ENCODE measurements around the gene N4BP3. TPM values are rescaled to one million over a fixed set of nuclear protein-coding genes. Genes with fewer than 3 reads are reported as not detected.
"Not testable (repeated sequence)": the region's sequence is repeated elsewhere in the genome, so short reads cannot be mapped to it uniquely, and the experiment has no call there.

Gene N4BP3, protein sequence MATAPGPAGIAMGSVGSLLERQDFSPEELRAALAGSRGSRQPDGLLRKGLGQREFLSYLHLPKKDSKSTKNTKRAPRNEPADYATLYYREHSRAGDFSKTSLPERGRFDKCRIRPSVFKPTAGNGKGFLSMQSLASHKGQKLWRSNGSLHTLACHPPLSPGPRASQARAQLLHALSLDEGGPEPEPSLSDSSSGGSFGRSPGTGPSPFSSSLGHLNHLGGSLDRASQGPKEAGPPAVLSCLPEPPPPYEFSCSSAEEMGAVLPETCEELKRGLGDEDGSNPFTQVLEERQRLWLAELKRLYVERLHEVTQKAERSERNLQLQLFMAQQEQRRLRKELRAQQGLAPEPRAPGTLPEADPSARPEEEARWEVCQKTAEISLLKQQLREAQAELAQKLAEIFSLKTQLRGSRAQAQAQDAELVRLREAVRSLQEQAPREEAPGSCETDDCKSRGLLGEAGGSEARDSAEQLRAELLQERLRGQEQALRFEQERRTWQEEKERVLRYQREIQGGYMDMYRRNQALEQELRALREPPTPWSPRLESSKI
- 43.9 and 49.4 TPM in 2 replicates for total RNA-seq

DNA sequence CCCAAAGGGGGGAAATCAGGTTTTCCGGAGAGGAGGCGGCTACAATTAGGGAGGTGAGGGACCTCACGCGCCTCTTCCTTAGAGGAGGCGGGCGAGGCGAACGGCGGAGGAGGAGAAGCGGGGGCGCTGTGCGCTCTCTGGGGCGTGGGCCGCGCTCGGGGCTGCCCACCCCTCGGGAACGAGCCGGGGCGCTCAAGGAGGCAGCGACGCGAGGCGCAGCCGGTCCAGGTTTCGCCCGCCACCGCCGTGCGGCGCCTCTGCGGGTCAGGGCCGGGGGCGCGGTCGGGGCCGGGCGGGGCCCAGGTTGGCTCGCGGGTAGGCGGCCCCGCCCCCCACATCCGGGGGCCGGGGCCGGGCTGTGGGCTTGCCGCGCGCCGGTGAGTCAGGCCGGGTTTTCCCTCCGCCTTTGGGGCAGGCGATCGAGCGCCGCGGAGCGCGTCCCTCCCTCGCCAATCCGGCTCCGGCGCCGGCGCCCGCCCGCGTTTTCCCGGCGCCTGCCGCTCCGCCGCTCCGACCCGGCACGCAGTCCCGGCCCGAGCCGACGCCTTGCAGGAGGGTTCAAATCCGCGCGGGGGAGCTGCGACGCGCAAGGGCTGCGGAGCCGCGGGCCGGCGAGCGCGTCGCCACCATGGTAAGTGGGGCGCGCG, at the start of gene N4BP3:
N4BP3 (plus strand) TSS at position 392 of the 647 bp plus-strand sequence. CDS start 6,052 bp downstream, outside the sequence.
- peak; percentile 84 for DNase-seq

DNA sequence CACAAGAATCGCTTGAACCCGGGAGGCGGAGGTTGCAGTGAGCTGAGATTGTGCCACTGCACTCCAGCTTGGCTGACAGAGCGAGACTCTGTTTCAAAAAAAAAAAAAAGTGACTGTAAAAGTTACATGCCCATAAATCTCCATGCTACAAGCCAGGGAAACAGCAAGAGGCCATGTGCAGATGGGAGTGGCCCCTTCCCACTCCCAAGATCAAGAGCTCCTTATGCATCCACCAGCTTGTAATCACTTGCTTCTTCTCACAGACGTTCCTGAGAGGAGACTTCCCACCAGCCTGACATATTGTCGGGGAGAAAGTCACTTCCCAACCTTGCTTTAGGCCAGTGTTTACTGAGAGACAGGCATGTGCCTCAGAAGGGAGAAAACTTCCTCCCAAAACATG, 45.6 kb upstream of the N4BP3 start:
- DNase-seq: no peak

DNA sequence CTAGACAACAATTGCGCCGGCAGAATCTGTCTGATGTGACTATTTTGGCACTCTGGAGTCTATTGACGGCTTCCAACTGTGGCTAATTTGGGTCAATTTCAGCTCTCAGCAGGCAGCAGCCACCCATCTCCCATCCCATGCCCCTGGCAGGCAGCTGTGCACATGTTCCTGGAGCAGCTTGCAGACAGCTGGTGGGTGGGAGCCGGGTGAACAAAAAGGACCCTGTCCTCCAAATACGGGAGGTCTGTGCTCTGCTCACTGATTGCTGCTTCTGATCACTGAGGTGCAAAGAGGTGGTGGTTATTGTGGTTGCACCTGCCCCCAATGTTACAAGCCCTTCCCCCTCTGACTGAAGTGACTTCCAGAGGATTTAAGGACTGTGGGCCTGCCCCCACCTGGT, 45.0 kb upstream of the N4BP3 start:
- no peak for DNase-seq

DNA sequence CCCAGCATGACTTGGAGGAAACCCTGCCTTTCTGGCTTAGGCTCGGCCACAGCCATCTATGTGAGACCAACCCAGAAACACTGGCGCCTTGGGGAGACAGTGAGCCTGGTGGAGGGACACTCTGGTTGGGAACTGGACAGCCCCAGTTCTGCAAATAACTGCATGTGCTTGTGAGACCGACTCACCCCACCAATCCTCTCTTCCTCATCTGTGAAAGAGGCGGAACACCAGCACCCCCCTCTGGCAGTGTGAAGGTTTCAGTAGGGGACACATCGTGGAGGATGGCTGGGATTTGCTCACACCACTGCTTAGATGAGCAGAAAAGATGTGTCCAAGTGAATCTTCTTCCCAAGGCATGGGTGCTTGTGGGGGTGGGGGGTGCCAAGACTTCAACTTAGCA, 43.4 kb upstream of the N4BP3 start:
- peak; percentile 64 for DNase-seq

DNA sequence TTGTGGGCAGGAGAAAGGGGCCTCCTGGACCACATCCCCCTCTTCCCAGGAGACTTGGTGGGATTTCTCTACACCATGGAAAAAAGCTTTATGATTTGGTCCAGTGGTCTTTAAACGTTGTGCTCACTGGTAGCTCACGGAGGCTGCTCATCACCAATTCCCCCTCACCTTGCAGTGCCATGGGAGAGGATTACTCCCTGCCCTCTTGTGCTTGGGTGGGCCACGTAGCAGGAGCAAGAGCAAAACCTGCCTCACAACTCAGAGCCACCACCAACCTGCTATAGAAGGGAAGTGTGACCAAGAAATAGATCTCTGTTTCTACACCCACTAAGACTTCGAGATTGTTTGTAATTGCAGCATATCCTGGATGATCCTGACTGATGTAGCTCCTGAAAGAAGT, 42.2 kb upstream of the N4BP3 start:
- DNase-seq: no peak

DNA sequence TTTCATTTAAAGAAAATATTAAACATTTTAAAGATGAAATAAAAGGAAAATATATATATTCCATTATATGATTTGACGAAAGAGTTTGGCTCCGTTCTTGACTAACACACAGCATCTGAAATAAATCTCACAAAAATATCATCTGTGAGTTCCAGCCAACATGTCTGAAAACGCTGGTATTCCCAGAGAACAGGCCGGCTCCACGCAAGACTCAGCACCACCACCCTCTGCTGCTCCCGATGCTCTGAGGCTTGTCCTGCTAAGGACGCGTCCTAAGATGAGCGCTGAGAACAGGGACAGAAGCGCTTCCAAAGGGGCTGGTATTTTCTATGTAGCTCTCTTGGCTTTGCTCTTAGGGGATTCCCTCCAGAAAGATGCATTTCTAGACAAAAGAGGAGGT, 40.6 kb upstream of the N4BP3 start:
- DNase-seq: no peak

DNA sequence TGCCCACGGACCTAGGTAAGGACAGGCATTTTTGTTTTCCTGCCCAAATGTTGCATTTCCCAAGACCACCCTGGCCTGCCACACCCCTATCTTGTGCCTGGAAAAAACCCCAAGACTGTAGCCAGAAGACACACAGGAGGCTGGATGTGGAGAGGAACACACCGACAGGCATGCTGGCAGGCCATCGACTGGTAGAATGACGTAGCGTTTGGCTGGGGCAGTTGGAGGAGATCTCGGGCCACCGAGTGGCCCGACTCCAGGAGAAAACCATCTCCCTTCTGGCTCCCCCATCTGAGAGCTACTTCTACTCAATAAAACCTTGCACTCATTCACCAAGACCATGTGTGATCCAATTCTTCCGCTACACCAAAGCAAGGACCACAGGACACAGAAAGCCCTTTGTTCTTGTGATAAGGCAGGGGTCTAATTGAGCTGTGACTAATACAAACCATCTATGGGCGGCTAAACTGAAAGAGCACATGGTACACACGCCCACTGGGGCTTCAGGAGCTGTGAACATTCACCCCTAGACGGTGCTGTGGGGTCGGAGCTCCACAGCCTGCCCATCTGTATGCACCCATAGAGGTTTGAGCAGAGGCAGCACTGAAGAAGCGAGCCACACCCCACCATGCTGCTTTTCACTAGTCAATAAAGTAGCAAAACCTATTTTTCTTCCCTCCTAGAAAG, 38.9 kb upstream of the N4BP3 start:
- no peak for DNase-seq

DNA sequence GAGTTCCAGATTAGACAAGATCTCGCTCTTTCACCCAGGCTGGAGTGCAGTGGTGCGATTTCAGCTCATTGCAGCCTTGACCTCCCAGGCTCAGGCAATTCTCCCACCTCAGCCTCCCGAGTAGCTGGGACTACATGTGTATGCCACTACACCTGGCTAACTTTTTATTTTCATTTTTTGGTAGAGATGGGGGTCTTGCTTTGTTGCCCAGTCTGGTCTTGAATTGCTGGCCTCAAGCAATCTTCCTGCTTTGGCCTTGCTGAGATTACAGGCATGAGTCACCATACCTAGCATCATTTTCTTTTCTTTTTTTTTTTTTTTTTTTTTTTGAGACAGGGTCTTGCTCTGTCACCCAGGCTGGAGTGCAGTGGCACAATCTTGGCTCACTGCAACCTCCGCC, 36.4 kb upstream of the N4BP3 start:
- not testable (repeated sequence) for DNase-seq

DNA sequence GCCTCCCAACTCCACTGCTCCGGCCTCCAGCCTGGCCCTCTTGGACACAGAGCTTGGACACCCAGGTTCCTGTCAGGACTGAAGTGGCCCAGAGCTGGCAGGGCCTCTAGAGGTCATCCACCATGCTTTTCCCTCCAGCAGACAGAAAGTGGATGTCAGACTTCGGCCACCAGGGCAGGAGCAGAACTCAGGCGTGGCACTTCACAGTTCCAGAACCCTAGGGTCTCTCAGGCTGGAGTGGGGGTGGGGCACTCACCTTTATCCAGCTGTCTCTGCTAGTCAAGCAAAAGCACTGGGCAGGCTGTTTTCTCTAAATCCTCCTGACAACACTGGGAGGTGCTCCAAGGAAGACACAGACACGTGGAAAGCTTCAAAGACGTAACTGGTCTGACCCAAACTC, 35.6 kb upstream of the N4BP3 start:
- no peak for DNase-seq

DNA sequence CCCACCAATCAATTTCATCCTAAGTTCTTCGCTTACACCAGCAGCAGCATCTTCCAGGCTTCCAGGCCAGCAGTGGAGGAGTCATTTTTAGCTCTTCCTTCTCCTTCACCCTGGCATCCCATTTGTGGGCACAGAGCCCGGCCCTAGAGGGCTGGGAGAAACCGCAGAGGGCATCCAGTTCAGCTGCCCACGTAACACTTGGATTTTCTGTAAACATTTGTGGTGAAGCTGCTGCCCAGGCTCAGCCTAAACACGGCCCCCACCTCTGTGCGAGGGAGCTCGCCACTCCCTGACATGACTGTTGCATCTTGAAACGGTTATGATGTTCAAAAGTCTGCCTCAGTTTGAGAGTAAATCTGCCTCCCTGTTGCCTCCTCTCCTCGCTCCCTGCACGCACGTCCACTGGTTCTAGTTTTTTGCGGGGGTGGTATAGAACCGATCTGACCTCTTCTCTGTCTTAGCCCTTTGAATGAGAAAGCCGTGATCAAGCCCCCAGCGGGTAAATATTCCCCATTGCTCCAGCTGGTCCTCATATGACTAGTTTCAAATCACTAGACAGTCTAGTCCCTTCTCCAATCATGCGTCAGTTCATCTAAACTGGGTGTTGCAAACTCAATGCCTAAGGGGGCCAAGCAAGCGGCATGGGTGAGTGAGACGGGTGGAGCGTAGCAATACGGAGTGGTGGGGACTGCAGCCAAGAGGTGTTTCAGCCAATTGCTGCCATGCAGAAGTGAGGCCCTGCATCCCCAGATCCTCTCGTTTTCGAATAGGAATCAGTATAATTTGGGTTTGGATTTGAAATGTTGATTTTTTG, 34.9 kb upstream of the N4BP3 start:
- no peak for DNase-seq

DNA sequence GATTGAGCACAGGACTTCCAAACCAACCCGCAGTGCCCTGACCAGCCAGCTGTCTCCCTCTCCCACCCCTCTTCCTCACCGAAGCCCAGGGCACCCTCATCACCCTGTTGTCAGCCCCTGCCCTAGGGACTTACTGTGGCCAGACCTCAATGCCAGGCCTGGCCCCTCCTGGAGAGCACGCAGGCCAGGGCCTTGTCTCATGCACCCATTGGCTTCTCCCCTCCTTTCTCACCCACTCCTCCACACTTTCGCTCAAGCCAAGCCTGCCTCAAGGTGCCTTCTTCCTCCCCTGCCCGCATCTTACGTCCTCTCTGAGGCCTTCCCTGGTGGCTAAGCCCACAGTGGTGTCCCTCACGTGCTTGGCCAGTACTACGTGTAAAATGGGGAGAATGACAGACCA, 33.3 kb upstream of the N4BP3 start:
- no peak for DNase-seq

DNA sequence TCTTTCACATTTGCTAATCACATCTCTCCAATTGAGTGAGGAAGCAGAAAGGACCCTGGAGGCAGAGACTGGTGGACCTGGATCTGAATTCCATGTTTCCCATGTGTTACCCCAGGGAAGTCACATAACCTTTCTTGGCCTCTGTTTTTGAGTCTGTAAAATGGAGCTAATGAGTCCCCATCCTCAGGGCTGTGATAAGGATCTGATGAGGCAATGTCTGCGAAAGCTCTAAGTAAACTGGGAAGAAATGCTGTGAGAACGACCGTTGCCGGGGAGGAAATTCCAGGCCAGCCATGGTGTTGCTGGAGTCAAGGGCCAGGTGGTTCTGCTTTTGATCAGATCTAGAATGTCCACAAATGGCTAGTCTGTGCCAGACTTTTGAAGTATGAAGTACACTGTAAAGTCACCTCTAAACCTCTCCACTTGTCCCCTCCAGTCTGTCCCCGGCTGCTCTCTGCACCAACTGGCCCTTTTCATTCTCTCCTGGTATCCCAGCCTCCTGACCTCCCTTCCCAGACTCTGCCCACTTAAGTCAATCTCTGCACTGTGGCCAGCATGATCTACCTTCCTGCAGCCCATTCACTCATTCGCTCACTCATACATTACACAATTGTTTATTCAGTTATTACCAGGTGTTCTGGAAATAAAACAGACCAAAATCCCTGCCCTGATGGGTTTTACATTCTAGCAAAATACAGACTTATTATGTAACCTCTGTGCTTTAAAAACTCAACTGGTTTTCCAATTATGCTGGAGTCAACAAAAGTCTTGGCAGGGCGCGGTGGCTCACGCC, 32.5 kb upstream of the N4BP3 start:
- no peak for DNase-seq

DNA sequence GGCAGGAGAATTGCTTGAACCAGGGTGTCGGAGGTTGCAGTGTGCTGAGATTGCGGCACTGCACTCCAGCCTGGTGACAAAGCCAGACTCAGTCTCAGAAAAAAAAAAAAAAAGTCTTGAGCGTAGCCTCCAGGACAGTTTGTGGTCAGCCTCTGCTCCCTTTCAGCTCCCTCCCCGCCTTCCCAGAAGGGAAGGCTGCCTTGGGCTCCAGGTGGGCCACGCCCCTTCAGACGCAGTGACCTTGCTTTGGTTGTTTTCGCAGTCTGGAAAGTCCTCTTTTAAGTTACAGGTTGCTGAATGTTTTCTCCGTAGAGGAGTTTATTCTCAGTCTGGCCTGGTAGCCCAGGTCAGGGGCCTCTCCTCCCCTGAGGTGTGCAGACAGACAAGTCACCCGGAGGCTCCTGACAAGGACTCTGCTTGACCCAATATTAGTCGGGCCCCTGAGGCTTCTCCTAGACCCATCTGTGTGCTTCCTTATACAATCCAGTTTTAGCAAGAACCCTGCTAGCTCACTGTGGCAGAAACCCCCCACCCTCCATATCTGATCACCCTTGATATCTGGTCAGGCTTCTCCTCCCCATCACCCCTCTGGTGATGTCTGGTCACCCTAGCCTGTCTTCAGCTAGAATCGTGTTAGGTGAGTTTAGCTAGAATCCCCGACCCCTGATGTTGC, 31.6 kb upstream of the N4BP3 start:
- no peak for DNase-seq

DNA sequence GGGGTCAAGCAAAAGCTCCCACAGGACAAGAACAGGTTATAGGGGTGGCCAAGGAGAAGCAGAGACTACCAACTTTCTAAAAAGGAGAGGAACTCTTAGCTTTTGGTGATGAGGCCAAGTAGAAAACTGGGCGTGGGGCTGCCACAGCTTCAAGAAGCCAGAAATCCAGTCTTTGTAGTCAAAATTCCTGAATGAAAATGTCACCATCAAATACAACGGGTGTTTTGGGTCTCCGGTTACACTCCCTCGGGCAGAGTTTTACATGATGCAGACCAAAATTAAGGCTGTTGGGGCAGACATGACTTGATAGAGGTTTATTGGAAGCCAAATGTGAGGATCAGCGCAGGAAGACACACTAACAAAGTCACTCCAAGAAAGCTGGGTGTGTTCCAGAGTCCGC, 29.4 kb upstream of the N4BP3 start:
- DNase-seq: no peak

DNA sequence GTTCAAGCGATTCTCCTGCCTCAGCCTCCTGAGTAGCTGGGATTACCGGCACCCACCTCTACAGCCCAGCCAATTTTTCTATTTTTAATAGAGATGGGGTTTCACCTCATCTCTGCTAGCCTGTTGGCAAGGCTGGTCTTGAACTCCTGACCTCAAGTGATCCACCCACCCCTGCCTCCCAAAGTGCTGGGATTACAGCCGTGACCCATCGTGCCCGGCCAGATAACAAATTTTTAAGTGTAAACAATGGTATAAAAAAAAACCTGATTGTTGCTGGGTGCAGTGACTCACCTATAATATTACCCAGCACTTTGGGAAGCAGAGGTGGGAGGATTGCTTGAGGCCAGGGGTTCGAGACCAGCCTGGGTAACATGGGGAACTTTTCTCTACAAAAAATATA, 28.0 kb upstream of the N4BP3 start:
- no peak for DNase-seq

DNA sequence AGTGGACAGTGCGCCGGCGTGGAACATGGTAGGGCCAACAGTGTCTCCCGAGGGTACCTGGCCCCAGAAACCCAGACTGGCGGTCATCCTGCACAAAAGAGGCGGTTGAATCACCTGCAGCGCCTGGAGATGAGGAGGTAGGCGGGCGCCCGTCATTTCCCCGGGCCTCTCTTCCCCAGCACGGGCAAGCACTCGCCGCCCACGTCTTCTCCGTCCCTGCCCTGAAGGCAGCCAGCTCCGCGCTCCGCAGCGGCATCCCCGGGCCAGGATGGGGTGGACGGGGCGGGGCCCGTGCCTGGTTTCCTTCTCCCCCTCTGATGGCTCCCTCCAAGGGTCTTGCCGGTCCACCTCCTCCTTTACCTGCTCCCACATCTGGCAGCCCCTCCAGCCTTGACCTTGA, 27.1 kb upstream of the N4BP3 start:
- no peak for DNase-seq

DNA sequence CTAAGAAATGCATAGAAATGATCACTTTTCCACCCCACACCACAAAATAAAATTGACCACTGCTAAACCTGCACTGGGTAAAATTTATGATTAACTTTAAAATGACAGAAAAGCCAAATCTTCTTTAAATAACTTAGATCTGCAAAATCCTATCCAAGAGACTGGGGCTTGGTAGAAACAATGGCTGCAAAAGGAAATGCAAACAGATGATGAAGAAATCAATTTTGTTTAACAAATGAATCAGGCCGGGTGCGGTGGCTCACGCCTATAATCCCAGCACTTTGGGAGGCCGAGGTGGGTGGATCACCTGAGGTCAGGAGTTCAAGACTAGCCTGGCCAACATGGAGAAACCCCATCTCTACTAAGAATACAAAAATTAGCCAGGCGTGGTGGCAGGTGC, 26.1 kb upstream of the N4BP3 start:
- DNase-seq: not testable (repeated sequence)

DNA sequence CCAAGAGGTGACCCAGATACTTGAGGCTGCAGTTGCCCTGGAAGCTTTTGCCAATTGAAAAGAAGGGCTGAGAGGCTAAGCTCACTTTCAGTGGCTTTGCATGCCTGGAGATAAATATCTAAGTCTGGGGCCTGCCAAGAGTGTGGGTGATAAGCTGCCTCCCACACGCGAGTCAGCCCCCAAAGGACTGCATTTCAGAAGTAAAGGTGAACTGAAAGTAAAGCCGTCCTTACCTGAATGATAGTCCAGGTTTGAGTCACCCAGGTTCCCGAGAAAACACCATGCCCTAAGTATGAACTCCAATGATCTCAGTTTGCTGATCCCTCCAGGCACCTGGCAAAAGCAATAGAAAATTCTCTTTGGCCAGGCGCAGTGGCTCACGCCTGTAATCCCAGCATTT, 22.5 kb upstream of the N4BP3 start:
- DNase-seq: no peak

DNA sequence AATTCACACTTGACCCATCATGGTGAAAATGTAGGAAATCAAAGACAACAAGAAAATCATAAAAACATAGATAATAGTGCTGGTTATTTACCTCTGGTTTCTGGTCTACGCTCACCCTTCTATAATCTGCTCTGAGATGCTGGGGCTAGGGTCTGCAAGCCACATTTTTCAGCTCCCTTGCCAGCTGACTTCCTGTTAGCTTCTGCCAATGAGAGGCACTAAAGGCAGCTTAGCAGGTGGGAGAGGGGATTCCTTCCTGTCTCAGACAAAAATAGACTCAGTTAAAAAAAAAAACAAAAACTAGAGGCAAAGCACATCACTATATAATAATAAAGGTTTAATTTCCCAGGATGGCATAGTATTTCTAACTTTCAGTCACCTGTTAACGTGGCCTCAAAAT, 20.2 kb upstream of the N4BP3 start:
- no peak for DNase-seq

DNA sequence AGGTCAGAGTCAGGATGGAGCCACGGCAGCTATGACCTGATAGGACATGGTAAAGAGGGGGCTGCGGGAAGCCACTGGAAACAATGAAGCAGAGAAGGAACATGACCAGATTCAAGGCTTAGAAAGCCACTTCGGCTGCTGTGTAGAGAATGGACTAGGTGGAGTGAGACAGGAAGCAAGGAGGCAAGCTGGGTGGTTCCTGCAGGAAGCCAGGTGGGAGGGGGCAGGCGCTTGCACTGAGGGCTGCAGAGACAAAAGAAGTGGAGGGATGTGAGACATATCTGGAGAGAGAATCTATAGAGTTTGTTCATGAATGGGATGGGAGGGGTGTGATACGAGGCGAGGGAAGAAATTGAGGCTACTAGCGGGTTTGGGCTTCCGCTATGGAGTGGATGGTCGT, 19.0 kb upstream of the N4BP3 start:
- DNase-seq: no peak

DNA sequence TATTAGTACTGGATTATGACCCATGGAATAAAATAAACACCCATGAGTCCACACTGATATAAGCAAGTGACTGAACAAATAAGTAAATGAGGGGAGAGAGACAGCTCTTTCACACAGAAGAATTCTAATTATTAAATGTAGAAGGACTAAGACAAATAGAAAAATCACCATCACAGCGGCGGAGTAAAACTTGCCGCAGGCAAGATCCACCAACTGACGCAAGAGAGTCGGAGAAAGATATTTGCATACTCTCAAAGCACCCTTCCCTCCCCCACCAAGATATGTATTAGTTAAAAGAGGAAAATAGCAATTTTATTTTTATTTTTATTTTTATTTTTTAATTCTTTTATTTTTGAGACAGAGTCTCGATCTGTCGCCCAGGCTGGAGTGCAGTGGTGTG, 14.6 kb upstream of the N4BP3 start:
- no peak for DNase-seq
